HG02981 (cell line): ENCODE results near the gene ABCA1.
"Not testable (repeated sequence)": the region's sequence is repeated elsewhere in the genome, so short reads cannot be mapped to it uniquely, and the experiment has no call there.

Source experiments
- ATAC-seq: cut with Tn5 transposase; IDR thresholded peaks from one replicate; pipeline ENCODE4 v1.9.1; 2021; ENCODE audit warnings: mild to moderate bottlenecking, moderate library complexity; ENCODE audit not compliant: unreplicated experiment

Gene ABCA1

DNA sequence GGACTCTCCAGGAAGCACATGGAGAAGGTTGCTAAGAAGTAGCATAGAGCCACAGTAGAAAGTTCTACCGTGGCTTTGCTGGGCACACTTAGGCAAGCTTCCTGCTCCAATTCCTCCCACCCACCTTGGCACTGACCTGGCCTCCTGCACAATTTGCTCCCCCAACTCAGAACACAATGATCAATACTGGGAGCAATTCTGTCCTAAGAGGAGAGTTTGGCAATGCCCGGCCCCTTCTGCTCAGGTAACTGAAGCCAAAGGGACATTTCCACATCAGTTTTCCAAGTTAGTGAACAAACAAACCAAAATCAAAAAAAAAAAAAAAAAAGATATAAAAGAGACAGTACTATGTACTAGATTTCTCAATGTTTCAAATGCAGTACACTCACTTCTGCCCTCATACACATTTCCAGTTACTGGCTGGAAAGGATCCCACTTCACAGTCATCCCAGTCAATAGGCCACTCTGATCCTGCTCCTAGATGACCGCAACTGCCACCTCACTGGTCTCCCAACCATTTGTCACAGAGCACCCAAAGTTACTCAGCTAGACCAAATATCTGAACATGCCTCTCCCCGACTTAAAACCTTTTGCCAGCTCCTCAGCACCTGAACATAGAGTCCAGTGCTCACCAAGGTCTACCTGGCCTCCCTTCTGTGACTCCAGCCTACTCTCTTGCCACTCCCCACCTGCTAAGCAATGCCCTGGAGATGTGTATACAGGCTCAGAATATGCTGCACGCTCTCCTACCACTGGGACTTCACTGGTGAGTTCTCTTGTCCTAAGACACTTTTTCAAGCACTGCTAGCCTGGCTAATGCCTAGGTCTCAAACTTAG lies 21.3 kb downstream of the ABCA1 start:
- ATAC-seq = no peak

DNA sequence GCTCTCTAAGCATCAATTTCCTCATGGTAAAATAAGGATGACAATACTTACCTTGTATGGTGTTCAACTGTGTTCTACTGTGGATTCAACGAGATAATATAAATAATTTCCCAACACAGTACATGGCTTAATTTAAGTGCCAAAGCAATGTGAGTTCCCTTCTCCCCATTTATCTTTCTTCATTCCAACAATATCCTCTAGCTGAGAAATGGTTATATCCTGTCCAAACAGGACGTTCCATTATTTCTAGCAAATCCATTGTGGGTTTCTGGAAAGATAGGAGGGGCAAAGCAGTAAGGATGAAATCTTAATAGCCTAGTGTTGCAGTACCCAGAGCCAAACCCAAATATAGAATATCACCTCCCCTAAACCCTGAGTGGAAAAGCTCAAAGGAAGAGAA lies 22.0 kb downstream of the ABCA1 start:
- no peak for ATAC-seq

DNA sequence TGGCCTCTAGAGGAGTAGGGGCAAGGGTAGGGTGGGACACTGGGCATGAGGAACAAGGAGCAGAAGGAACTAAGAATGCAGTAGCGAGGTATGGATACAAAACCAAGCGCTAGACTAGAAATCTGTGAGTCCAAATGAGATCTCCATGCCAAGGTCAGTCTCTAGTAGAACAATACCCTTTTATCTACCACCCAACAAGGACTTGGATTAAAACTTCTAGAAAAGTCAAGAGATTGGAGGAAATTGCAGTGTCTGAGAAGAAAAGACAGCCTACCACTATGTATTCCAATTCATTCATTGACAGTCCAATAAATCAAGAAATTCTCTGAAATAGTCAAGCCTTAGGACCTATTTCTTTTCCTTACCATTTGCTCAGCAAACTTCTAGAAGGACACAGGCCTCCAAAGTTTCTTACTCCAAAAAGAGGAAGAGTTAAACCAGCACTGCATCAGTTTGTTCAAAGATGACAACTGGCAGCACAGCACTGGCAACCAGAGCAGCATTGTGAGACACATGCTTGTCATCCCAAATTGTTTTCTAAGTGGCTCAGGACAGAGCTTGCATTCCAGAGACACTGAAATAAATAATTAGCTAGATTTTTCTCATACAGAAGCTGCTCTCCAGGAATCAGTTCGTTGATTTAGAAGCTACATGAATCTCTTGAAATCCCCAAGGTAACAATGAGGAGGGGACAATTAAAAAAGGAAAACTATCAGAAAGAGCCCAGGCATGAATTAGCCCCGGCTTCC lies 22.6 kb downstream of the ABCA1 start:
- ATAC-seq = no peak

DNA sequence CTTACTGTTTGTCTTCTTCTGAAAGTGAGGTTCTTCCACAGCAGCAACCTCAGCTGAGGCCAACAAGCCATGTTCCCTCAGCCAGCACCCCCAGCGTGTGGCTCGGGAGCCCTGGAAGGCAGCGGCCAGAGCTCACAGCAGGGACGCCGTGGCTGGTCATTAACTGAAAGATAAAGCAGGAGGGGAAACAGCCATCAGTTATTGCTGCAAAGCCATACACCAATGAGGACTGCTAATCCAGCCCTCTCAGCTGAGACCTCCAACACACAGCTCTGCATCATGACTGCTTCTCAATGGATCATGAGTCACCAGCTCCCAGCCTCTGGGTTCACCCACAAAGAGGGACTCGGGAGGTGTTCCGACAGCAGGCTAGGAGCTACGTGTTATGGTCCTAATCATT lies 24.3 kb downstream of the ABCA1 start:
- ATAC-seq = no peak

DNA sequence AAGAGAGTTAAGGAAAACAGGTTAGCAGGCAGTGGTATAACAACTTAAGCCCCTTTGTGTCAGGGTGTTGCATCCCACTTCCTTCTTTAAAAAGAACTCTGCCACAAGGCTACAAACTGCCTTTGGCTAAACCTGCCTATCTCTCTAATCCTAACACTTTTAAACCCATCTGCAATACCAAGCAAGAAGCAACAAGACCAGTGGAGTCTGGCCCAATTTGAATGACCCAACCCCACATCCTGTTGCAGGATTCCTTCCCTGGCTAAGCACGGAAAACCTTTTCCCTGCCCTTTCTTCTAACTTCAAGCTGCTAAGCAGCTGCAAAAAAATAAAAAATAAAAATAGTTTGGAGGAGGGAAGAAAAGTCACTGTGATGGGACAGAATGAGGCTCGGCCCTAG lies 27.1 kb downstream of the ABCA1 start:
- no peak for ATAC-seq

DNA sequence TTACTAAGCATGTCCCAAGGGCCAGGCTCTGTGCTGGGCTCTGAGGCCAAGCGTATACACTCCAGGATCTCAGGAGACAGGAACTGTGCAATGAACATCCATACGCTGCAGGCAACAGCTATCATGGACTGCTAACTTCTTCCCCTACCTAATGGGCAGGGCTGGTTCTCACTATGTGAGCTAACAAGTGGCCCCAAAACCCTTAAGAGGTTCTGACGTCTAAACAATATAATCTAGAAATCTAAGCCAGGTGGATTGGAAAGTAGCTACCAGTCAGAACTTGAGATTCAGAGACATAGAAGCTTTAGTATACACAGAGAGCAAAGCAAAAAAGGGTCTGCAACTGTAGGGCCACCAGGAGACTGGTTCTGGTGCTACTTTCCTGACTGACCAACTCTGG lies 27.6 kb downstream of the ABCA1 start:
- ATAC-seq = no peak

DNA sequence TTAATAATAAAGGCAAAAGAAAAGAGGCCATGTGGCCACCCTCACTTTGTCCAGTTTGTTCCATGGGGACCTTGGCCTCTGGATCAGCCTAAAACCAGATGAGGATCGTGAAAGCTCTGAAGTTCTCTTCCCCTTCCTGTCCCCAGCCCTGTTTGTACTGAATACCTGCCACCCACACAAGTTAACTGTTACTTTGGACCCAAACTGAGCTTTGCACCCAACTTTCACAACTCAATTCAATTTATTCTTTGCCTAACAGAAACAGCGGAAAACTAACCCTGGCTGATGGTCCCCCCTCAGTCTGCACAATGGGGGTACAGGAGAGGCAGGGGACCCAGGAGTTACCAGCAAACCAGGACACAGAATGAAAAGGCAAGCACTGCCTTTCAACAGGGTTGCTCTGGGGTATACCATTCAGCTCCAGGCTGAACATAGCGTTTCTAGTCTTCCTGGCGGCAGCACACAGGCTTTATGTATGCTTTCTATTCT lies 28.2 kb downstream of the ABCA1 start:
- ATAC-seq = no peak

DNA sequence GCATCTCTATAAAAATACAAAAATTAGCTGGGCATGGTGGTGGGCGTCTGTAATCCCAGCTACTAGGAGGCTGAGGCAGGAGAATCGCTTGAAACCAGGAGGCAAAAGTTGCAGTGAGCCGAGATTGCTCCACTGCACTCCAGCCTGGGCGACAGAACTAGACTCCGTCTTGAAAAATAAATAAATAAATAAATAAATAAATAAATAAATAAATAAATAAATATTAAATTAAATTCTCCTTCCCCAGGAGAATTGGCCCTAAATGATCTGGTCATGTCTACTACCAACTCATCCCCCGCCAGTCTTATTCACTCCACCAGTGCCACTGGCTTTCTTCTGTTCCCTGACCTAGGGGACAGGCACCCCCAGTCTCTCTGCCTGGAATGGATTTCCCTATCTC lies 29.6 kb downstream of the ABCA1 start:
- not testable (repeated sequence) for ATAC-seq

DNA sequence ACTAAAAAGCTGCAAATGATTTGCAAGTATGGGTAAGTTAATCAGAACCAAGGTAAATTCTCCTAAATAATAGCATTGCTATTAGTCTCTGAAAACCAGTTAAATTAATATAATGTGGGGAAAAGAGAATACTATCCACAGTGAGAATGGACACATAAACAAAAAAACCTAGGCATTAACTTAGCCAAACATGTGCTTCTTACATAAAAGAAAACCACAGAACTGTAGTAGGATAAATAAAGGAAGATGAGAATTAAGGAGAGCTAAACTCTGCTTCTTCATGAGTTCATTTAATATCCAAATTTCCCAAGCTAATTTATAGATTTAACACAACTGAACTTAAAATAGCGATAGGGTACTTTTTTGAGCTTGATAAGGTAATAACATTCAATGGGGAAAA lies 31.8 kb downstream of the ABCA1 start:
- ATAC-seq = no peak

DNA sequence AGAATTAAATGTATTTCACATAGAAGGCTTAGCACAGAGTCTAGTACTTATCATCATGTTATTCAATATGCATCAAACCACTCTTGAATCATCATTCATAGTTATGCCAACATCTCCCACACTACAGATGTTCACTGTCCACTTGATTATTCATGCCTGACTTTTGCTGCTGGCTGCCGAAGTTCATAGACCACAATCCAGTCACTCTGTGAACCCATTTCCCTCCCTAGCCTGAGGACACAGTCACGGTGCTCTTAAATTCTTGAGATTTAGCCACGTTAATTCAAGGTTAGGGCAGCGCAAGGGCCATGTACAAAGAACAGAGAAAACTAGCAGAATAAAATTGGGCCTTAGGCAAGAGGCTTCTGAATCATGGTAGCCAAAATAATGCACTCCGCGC lies 32.4 kb downstream of the ABCA1 start:
- ATAC-seq = no peak

DNA sequence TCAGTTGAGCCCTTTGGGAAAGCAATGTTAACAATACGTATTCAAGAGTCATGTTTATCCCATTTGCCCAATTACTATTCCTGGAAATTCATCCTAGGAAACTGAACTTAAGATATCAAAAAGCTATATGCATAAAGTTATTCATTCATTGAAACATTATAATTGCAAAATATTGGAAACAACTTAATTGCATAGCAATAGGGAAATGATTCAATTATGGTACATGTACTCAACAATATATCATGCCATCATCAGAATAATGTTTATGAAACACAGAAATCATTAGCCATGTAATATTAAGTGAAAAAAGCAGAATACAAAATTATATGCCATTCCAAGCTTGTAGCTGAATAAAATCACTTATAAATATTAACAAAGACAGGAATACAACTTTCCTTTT lies 35.3 kb downstream of the ABCA1 start:
- ATAC-seq = no peak

DNA sequence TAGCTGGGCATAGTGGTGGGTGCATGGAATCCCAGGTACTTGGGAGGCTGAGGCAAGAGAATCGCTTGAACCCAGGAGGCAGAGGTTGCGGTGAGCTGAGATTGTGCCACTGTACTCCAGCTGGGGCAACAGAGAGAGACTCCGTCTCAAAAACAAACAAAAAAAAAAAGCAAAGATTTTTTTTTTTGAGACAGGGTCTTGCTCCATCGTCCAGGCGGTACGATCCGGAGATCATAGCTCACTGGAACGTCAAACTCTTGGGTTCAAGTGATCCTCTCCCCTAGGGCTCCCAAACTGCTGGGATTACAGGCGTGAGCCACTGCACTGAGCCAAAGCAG lies 37.6 kb downstream of the ABCA1 start:
- no peak for ATAC-seq

DNA sequence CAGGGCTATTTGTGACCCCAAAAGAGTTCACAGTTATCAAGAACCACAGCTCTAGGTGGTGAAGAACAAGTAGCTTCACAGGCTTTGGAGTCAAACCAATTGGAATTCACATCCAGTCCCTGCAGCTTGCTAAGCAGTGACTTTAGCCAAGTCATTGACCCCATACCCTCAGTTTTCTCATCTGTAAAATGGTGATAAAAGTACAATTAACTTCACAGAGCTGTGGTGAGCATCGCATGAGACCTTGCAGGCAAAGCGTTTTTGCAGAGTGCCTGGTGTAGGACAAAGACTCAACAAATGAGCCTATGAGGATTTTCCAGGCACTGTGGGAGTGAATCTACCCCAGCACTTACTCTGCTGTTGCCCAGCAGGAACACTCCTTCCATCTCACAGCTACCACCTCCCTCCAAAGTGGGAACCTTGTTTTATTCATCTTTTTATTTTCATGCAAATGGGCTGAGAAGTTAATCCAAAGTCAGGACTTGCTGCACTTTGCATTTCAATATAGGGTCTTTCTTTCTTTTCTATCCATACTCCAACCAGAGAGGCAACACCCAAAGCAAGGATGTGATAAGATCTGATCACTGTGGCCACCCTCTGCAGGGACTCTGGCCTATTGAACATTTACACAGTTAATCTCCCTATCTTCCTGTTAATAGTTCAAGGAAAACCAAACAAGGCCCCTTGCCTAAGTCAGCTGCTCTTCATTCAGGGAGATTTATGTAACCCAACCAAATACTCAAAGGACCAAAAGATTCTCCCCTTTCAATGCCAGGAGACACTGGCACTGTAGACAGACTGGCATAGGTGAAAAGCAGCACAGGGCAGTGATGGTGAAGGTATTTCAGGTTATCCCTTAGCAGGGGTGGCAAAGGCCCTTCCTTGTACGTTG lies 41.9 kb downstream of the ABCA1 start:
- no peak for ATAC-seq

DNA sequence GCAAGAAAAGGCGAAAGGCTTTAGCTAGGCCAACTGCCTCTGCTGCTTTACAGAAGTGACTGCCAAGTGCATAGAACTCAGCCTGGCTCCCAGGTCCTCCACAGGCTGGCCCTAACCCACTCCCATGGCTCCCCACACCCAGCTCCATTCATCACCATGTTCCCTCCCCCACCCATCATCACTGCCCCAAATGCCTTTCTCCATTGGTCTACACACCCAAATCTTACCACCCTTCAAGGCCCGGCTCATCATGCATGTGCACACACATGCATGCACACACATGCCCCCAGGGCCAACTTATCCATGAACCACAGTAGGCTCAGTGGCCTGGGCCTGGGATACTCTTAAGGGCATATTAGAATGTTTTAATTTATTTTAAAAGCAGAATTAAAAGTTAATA lies 44.8 kb downstream of the ABCA1 start:
- ATAC-seq = no peak

DNA sequence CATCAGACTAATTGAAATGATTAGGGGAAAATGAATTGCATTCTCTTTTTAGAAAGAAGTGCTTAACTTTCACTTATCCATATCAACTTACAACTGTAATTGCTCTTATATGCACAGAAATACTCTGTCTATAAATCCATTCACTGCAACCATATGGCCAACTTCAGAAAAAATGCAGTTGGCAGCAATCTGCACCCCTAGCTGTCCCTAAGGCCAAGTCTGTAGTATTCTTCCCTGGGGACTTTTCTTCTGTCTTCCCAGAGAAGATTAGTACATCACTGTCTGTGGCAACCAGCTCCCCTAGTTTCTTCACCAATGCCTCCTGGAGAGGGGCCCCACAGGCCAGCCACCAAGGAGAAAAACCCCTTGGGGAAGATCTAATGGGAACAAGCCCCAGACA lies 45.4 kb downstream of the ABCA1 start:
- no peak for ATAC-seq

DNA sequence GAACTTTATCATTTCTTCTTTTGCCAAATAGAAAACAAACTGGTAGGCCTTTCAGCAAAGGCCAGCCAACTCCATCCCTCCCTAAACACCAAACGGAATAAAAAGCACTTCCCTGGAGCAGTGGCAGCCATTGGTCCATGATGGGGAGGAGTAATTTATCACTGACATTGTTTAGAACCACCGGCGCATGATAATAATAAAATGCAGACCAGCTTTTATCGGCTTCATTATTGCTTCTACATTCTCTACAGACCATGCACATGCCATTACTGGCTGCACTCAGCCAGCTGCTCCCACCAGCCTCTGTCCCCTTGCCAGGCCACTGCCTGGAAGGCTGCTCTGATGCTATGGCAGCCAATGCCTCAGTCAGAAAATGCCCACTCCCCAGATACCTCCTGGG lies 45.9 kb downstream of the ABCA1 start:
- ATAC-seq = no peak

DNA sequence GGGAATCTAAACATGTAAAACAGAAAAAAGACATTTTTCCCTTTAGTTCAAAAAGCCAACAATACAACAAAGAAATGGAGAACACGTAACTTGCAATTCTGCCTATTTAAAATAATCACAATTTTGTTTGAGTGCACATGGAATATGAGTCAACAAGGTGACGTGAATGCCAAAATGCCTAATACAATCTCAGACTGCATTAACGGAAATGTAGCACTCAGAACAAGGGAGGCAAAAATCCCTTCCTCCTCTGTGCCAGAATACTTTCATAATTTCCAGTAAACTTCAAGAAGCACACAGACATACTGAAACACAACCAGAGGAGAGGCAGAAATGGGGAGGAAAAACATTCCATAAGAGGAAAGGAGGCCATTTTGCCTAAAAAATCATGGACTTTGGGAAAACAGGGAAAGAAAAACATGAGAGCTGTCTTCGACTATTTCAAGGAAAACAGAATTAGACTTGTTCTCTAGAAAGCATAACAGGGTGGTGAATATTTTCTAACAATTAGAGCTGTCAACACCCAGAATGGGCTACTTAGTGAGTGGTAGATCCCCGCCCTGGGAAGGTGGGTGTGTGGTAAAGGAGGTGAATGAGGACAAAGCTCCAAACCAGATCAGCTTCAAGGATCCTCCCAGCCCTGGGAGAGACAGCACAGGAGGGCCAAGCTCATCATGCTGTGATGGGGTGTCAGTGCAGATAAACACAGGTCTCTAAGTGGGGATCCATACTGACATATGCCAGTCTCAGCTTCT lies 48.2 kb downstream of the ABCA1 start:
- ATAC-seq = no peak

DNA sequence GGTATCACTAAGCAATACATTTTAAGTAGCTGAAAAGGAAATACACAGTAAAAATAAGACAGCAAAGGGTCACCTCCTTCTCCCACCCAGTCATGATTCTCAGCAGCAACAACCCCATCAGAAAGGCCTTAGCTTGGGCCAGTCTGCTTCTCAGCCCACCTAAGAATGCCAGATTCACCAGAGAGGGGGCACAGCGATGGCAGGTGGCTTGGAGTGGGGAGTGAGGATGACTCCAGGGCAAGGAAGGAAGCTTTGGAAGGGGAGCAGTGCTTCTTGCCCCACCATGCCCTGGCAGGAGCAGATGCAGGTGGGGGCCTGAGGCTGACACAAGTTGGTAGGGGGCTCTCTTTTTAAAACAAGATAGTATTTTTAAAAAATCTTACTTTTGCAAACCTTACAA lies 51.4 kb downstream of the ABCA1 start:
- ATAC-seq = no peak

DNA sequence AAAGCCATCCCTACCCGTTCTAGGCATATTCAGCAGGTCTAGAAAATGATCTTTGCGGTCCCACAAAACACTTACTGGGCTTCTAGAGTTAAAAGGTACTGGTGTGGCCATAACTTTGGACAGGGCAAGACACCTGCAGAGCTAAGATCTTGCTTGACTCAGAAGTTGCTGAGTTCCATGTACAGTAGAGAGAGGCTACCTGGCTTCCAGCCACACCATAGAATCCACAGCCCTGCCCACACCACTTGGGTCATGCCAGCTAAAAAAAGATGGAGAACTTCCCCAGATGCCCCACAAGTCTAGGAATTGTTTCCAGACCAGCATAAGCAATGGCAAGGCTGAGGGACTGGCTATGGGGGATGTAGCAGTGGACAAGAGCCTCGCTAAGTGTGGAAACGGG lies 52.1 kb downstream of the ABCA1 start:
- no peak for ATAC-seq

DNA sequence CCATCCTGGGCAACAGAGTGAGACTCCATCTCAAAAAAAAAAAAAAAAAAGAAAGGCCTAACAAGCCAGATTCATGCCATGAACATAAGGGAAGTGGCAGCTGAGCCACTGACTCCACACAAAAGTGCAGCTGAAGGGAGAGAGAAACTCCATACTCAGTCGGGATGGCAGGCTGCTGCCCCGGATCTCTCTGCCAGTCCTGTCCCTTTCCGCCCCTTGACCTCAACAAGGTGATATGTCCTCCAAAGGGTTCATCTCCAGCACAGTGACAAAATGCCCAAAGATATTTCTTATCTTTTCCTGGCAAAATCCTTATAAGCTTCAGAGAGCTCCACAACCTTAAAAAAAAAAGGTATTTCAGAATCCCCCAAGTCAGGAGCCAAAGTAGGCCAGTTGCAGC lies 52.6 kb downstream of the ABCA1 start:
- no peak for ATAC-seq

DNA sequence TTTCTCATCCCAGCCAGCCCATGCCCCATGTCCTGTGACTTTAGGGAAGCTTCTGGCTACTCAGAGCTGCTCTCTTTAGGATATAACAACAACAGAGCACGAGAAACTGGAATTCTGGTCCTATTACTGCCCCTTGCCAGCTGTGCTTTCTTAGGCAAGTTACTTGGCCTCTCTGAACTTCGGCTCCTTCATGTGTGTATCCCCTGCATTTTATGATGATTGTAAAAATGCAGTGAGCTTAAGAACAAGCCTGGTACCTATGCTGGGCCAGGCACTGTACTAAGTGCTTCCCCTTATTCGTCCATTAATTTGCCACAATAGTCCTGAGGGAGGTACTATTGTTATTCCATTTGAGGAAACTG lies 54.5 kb downstream of the ABCA1 start:
- no peak for ATAC-seq
